ENCODE results near the gene CH25H.

- TF ChIP-seq, protein P1, sequence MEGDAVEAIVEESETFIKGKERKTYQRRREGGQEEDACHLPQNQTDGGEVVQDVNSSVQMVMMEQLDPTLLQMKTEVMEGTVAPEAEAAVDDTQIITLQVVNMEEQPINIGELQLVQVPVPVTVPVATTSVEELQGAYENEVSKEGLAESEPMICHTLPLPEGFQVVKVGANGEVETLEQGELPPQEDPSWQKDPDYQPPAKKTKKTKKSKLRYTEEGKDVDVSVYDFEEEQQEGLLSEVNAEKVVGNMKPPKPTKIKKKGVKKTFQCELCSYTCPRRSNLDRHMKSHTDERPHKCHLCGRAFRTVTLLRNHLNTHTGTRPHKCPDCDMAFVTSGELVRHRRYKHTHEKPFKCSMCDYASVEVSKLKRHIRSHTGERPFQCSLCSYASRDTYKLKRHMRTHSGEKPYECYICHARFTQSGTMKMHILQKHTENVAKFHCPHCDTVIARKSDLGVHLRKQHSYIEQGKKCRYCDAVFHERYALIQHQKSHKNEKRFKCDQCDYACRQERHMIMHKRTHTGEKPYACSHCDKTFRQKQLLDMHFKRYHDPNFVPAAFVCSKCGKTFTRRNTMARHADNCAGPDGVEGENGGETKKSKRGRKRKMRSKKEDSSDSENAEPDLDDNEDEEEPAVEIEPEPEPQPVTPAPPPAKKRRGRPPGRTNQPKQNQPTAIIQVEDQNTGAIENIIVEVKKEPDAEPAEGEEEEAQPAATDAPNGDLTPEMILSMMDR (conservative IDR thresholded peaks at IDR 0.05): no peak
- TF ChIP-seq EZH2 (IDR thresholded peaks at IDR 0.05; ENCODE audit: low read depth): no peak
Observed at GRCh38 chr10:89219513-89220218, 12.5 kb upstream of the CH25H start.
